Right lobe of liver (tissue), 6 donors: Measurements from ENCODE around the gene ADAMTS2. TPM values are rescaled to one million over a fixed set of nuclear protein-coding genes. Genes with fewer than 3 reads are reported as not detected.
A peak's percentile ranks its signal among the peaks of the same experiment; 100 is the strongest.

Experiments
- ATAC-seq, 4 donors: fragments of 200-7000 bp; cut with Tn5 transposase; one replicate each; pipeline ENCODE4 v1.9.1; 2020; ENCODE audit warnings: mild to moderate bottlenecking in 4 of 4, moderate library complexity in 4 of 4
- DNase-seq, 3 donors: peaks; one replicate each; pipeline ENCODE4 v3.0.0-alpha.2; 2020
- H3K27ac ChIP-seq, 3 donors: fragments of 200-600 bp; one replicate each; pipeline ENCODE4 v1.8.0; 2022
- H3K27me3 ChIP-seq, 2 donors: fragments of 200-600 bp; one replicate each; pipeline ENCODE4 v1.8.0; 2022
- H3K36me3 ChIP-seq, 4 donors: fragments of 200-600 bp; sonication (generic) in 1 of 4; one replicate each; pipeline versions ENCODE4 v1.5.1 to v1.8.0; 2017 to 2022; ENCODE audit warnings: control low read depth in 1 of 4
- H3K4me1 ChIP-seq, 4 donors: fragments of 200-600 bp; sonication (generic) in 1 of 4; one replicate each; pipeline versions ENCODE4 v1.5.1 to v1.8.0; 2017 to 2022; ENCODE audit warnings: control low read depth in 1 of 4
- H3K4me3 ChIP-seq, 3 donors: fragments of 200-600 bp; one replicate each; pipeline ENCODE4 v1.8.0; 2022
- H3K9me3 ChIP-seq, 4 donors: fragments of 200-600 bp; sonication (generic) in 1 of 4; one replicate each; pipeline versions ENCODE4 v1.5.1 to v1.8.0; 2017 to 2022; ENCODE audit warnings: control low read depth in 1 of 4
- POLR2A ChIP-seq: fragments of 450-650 bp; IDR thresholded peaks from one replicate; pipeline ENCODE4 v1.6.1; 2017; ENCODE audit warnings: antibody characterized with exemption, mild to moderate bottlenecking
- WGBS: methylation state at CpG from one replicate; pipeline ENCODE4 v1.1.6; 2018; ENCODE audit warnings: low coverage, low lambda C conversion rate; ENCODE audit not compliant: insufficient coverage; ENCODE audit errors: missing lambda C conversion rate; 5-methylcytosine and 5-hydroxymethylcytosine counted together
- intact Hi-C, 2 donors: fragments of 100-400 bp; cut with DNase I; formaldehyde crosslinking; loops; one replicate each; pipeline versions ENCODE4 v1.11.2 to v1.14.1; 2022
- total RNA-seq, 6 experiments: library from RNA; depleted of rRNA in 2 of 6; stranded (reverse); fragments of >200 nt in 2 of 6; fragmentation: NEBNext Ultra II Directional in 3 of 6; extraction: Animal tissue kit (Norgen Biotek cat#: 25700) in 3 of 6; gene quantifications; one replicate each; pipeline versions ENCODE4 v1.1.0 to v1.2.4, GENCODE V29; 2016 to 2023
- TF ChIP-seq, protein P1 (sequence below), 4 donors: fragments of 200-600 bp in 3 of 4; fragments of 450-650 bp in 1 of 4; IDR thresholded peaks; one replicate each; pipeline versions ENCODE4 v1.5.1 to v1.8.0; 2016 to 2022; ENCODE audit warnings: antibody characterized with exemption in 4 of 4, mild to moderate bottlenecking in 2 of 4
- donor health status: DM: no; HTN: yes; CAD: no.
- donor health status: DM: no; HTN: no; CAD: no.
- donor health status: DM: no; HTN: no; CAD: no.
- donor health status: DM: no; HTN: yes; CAD: no.
- donor health status: DM: no; HTN: yes; CAD: no.

Gene ADAMTS2
- total RNA-seq, 6 experiments from 2014 or later: 6.3 to 18.9 (median 13.5) TPM

GRCh38 chr5:179259731-179260323 is 85.4 kb downstream of the ADAMTS2 start:
- Histone ChIP-seq H3K27ac (no peak overlapping the region), H3K4me3 (no peak overlapping the region), H3K4me1 (no peaks in the 10 kb centered on the region), H3K36me3 (no peaks in the 10 kb centered on the region), H3K9me3 (no peaks in the 10 kb centered on the region), H3K27me3 (no peaks in the 10 kb centered on the region)
- ATAC-seq: no peak
- peak in 2 of 3 donors; percentile 25 to 39 for DNase-seq
- WGBS: 63% methylated on average over 8 of the region's 13 CpGs
- intact Hi-C loops: no loop called here
- TF ChIP-seq POLR2A: no peak
- TF ChIP-seq, protein P1, sequence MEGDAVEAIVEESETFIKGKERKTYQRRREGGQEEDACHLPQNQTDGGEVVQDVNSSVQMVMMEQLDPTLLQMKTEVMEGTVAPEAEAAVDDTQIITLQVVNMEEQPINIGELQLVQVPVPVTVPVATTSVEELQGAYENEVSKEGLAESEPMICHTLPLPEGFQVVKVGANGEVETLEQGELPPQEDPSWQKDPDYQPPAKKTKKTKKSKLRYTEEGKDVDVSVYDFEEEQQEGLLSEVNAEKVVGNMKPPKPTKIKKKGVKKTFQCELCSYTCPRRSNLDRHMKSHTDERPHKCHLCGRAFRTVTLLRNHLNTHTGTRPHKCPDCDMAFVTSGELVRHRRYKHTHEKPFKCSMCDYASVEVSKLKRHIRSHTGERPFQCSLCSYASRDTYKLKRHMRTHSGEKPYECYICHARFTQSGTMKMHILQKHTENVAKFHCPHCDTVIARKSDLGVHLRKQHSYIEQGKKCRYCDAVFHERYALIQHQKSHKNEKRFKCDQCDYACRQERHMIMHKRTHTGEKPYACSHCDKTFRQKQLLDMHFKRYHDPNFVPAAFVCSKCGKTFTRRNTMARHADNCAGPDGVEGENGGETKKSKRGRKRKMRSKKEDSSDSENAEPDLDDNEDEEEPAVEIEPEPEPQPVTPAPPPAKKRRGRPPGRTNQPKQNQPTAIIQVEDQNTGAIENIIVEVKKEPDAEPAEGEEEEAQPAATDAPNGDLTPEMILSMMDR (IDR thresholded peaks at IDR 0.05): no peak

GRCh38 chr5:179258922-179259730 is 86.1 kb downstream of the ADAMTS2 start:
- intact Hi-C loops: no loop called here
- Histone ChIP-seq H3K4me3 (no peak overlapping the region), H3K4me1 (no peaks in the 10 kb centered on the region), H3K27ac (no peak overlapping the region), H3K27me3 (no peaks in the 10 kb centered on the region), H3K9me3 (no peaks in the 10 kb centered on the region), H3K36me3 (no peaks in the 10 kb centered on the region)
- DNase-seq (peak; percentile 18 to 51 (median 42)), ATAC-seq (no peak)
- 77% methylated on average over 5 of the region's 26 CpGs for WGBS
- no peak for TF ChIP-seq POLR2A
- TF ChIP-seq, protein P1 (IDR thresholded peaks at IDR 0.05): no peak

GRCh38 chr5:179258001-179258921 is 87.0 kb downstream of the ADAMTS2 start:
- DNase-seq: peak; percentile 13 to 41 (median 33)
- intact Hi-C loops: no loop called here
- Histone ChIP-seq H3K4me1 (no peaks in the 10 kb centered on the region), H3K9me3 (no peaks in the 10 kb centered on the region), H3K36me3 (no peaks in the 10 kb centered on the region), H3K27ac (no peak overlapping the region), H3K4me3 (no peak overlapping the region), H3K27me3 (no peaks in the 10 kb centered on the region)
- TF ChIP-seq, protein P1 (IDR thresholded peaks at IDR 0.05): no peak
- TF ChIP-seq POLR2A: no peak
- ATAC-seq: no peak
- 47% methylated on average over 7 of the region's 23 CpGs for WGBS

GRCh38 chr5:179257176-179257682 is 88.0 kb downstream of the ADAMTS2 start:
- WGBS: 90% methylated on average over 6 of the region's 29 CpGs
- no peaks in the 10 kb centered on the region for H3K27me3 ChIP-seq
- H3K4me1 ChIP-seq: no peaks in the 10 kb centered on the region
- H3K36me3 ChIP-seq: no peaks in the 10 kb centered on the region
- intact Hi-C loops: no loop called here
- TF ChIP-seq POLR2A: no peak
- no peak for ATAC-seq
- H3K9me3 ChIP-seq: no peaks in the 10 kb centered on the region
- no peak overlapping the region for H3K27ac ChIP-seq
- H3K4me3 ChIP-seq: no peak overlapping the region
- DNase-seq: peak in 2 of 3 donors; percentile 39 to 42
